Neural progenitor cell (in vitro differentiated cells): ENCODE results near the gene CAPN8.

Experiments
- EZH2 ChIP-seq: fragments of 200-600 bp; sonication (generic); IDR thresholded peaks from 2 replicates; pipeline ENCODE4 v1.6.1; 2017; ENCODE audit warnings: antibody characterized with exemption, mild to moderate bottlenecking, moderate library complexity
- EZH2phosphoT487 ChIP-seq: fragments of 200-600 bp; sonication (generic); IDR thresholded peaks from 2 replicates; pipeline ENCODE4 v1.6.1; 2017; ENCODE audit warnings: antibody characterized with exemption
- TF ChIP-seq, protein P1 (sequence below): fragments of 200-600 bp; sonication (generic); IDR thresholded peaks from 2 replicates; pipeline ENCODE4 v1.5.1; 2017; ENCODE audit warnings: antibody characterized with exemption, mild to moderate bottlenecking

DNA sequence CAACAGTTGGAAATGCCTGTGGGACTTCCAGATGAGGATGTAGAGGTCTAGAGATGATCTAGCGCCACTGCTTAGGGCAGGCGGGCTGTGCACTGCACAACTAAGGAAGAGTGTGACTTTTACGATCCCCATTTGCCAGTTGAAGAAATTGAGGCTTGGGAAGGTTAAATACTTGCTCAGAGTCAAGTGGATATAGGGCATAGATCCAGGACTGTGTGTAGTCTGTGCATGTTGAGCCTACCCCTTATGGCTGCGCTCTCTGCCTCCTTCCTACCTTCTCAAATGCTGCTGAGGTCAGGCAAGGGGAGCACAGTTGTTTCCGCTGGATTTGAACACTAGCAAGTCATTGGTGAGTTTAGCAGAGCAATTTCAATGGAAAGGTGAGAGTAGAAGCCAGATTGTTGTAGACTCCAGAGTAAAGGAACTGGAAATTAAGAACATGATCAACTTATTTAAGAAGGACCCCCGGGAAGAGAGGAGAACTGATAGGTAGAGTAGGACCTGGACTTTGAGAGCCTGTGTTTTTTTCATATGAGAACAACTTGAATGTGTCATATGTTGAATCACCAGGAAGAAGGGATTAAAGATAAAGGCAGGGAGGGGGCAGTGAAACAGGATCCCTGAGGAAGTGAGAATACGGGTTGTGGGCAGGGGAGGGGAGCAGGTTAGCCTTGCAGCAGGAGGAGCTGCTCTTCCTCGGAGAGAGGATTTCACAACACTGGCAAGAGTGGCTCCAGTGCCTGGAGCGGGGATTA, 49.5 kb upstream of the CAPN8 start:
- TF ChIP-seq, protein P1, sequence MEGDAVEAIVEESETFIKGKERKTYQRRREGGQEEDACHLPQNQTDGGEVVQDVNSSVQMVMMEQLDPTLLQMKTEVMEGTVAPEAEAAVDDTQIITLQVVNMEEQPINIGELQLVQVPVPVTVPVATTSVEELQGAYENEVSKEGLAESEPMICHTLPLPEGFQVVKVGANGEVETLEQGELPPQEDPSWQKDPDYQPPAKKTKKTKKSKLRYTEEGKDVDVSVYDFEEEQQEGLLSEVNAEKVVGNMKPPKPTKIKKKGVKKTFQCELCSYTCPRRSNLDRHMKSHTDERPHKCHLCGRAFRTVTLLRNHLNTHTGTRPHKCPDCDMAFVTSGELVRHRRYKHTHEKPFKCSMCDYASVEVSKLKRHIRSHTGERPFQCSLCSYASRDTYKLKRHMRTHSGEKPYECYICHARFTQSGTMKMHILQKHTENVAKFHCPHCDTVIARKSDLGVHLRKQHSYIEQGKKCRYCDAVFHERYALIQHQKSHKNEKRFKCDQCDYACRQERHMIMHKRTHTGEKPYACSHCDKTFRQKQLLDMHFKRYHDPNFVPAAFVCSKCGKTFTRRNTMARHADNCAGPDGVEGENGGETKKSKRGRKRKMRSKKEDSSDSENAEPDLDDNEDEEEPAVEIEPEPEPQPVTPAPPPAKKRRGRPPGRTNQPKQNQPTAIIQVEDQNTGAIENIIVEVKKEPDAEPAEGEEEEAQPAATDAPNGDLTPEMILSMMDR, result no peak
- TF ChIP-seq EZH2phosphoT487 (no peak), EZH2 (no peak)
